K562 (cell line): ENCODE data around the gene LIX1L. TPM values are rescaled to one million over a fixed set of nuclear protein-coding genes. Genes with fewer than 3 reads are reported as not detected.

Experiments
- ATF4 ChIP-seq: fragments of 450-650 bp; formaldehyde crosslinking; IDR thresholded peaks from 2 replicates; pipeline ENCODE4 v1.4.0; 2022; ENCODE audit warnings: mild to moderate bottlenecking, moderate library complexity
- CBFA2T3 ChIP-seq: fragments of 450-650 bp; IDR thresholded peaks from 2 replicates; pipeline ENCODE4 v1.6.1; 2017
- COPS2 ChIP-seq: fragments of 450-650 bp; conservative IDR thresholded peaks from 2 replicates; pipeline ENCODE4 v1.6.1; 2016; ENCODE audit warnings: mild to moderate bottlenecking, moderate library complexity
- CUX1 ChIP-seq: fragments of 200-800 bp; sonication (Bioruptor generic); IDR thresholded peaks from 2 replicates; pipeline ENCODE4 v1.6.1; 2016; ENCODE audit warnings: missing genetic modification characterization, missing compliant biosample characterization
- FIP1L1 ChIP-seq: fragments of 200-400 bp; formaldehyde crosslinking; IDR thresholded peaks from 2 replicates; pipeline ENCODE4 v1.6.1; 2018; ENCODE audit warnings: mild to moderate bottlenecking, low read depth, low read length; ENCODE audit not compliant: poor library complexity, severe bottlenecking
- HMG20A ChIP-seq: fragments of 450-650 bp; formaldehyde crosslinking; conservative IDR thresholded peaks from 2 replicates; pipeline ENCODE4 v1.4.0; 2020; ENCODE audit warnings: mild to moderate bottlenecking, mixed read lengths
- KAT8 ChIP-seq: fragments of 450-650 bp; IDR thresholded peaks from 2 replicates; pipeline ENCODE4 v1.6.1; 2016; ENCODE audit warnings: low read depth, mild to moderate bottlenecking
- KLF10 ChIP-seq: fragments of 250-450 bp; sonication (Bioruptor Pico); IDR thresholded peaks from 2 replicates; pipeline ENCODE4 v1.6.1; 2021; ENCODE audit warnings: matching md5 sums
- MTA1 ChIP-seq: fragments of 450-650 bp; IDR thresholded peaks from 2 replicates; pipeline ENCODE4 v1.6.1; 2017; ENCODE audit warnings: borderline replicate concordance
- MTA3 ChIP-seq: fragments of 450-650 bp; formaldehyde crosslinking; IDR thresholded peaks from 2 replicates; pipeline ENCODE4 v1.6.1; 2017; ENCODE audit warnings: mild to moderate bottlenecking, borderline replicate concordance
- PYGO2 ChIP-seq: fragments of 450-650 bp; IDR thresholded peaks from 2 replicates; pipeline ENCODE4 v1.6.1; 2016; ENCODE audit warnings: mild to moderate bottlenecking, missing genetic modification characterization, moderate library complexity, missing compliant biosample characterization
- RHOXF2B ChIP-seq: fragments of 250-450 bp; sonication (Bioruptor Pico); conservative IDR thresholded peaks from 2 replicates; pipeline ENCODE4 v1.5.1; 2021
- RNF2 ChIP-seq: sonication (generic); IDR thresholded peaks from 2 replicates; pipeline ENCODE4 v1.6.1; 2016
- TFE3 ChIP-seq: fragments of 450-650 bp; formaldehyde crosslinking; IDR thresholded peaks from 2 replicates; pipeline ENCODE4 v1.4.0; 2020; ENCODE audit warnings: mild to moderate bottlenecking, mixed read lengths
- U2AF2 ChIP-seq: fragments of 200-400 bp; formaldehyde crosslinking; optimal IDR thresholded peaks from 2 replicates; pipeline ENCODE3; 2017; ENCODE audit warnings: low read depth, mild to moderate bottlenecking, low read length
- ZBTB33 ChIP-seq: sonication (generic); formaldehyde crosslinking; IDR thresholded peaks from 2 replicates; pipeline ENCODE4 v1.8.1; 2023; ENCODE audit warnings: mild to moderate bottlenecking, missing genetic modification reagents
- ZFP30 ChIP-seq: fragments of 250-450 bp; sonication (Bioruptor Pico); IDR thresholded peaks from 2 replicates; pipeline ENCODE4 v1.8.0; 2022; ENCODE audit warnings: moderate library complexity, mild to moderate bottlenecking, inconsistent platforms, borderline replicate concordance
- ZNF165 ChIP-seq: fragments of 250-450 bp; sonication (Bioruptor Pico); IDR thresholded peaks from 2 replicates; pipeline ENCODE4 v1.4.0; 2020; ENCODE audit warnings: borderline replicate concordance
- ZNF197 ChIP-seq: fragments of 200-800 bp; sonication (Bioruptor generic); IDR thresholded peaks from 2 replicates; pipeline ENCODE4 v1.6.1; 2016; ENCODE audit warnings: low read depth, missing genetic modification characterization, missing compliant biosample characterization
- ZNF583 ChIP-seq: fragments of 250-450 bp; sonication (Bioruptor Pico); IDR thresholded peaks from 2 replicates; pipeline ENCODE4 v1.4.0; 2020
- polyA plus RNA-seq, 8 experiments: library from polyadenylated mRNA; depleted of rRNA in 4 of 8; stranded (reverse) in 5 of 8; unstranded in 3 of 8; fragments of >200 nt; fragmentation: Nextera tagmentation in 2 of 8; fragmentation: Illumina TruSeq in 1 of 8; extraction: Ambion mirVana in 2 of 8; extraction: Trizol in 1 of 8; gene quantifications; 2 replicates each; pipeline versions ENCODE4 v1.2.1 to v1.2.3, GENCODE V29; 2011 to 2014; ENCODE audit warnings: inconsistent platforms in 1 of 8, missing spikeins in 1 of 8
- total RNA-seq, 7 experiments: library from RNA; depleted of rRNA in 6 of 7; stranded (reverse); fragments of >200 nt in 6 of 7; fragmentation: Illumina TruSeq in 2 of 7; extraction: Trizol in 2 of 7; gene quantifications; 2 replicates each; pipeline versions ENCODE4 v1.2.1 to v1.2.3, GENCODE V29; 2011 to 2021; ENCODE audit warnings: low replicate concordance in 1 of 7

Gene LIX1L
- total and polyA plus RNA-seq, 9 of the 15 experiments (the other 6 are each of a cell fraction or from before 2014, with no cell fraction given): 4.6 to 26.5 (median 12.5) TPM

- TF ChIP-seq MTA3: peak; percentile 75; the same call in 1 of the 2 replicates
- TF ChIP-seq ZBTB33: no peak
- peak; percentile 99 for TF ChIP-seq RHOXF2B (CRISPR knock-in tag)
- peak; percentile 94 for TF ChIP-seq KLF10 (CRISPR knock-in tag)
- no peak for TF ChIP-seq RNF2
- no peak for TF ChIP-seq ZNF197
- TF ChIP-seq HMG20A (CRISPR knock-in tag): peak; percentile 80
- TF ChIP-seq ZNF583: no peak
- peak; percentile 54; the same call in 1 of the 2 replicates for TF ChIP-seq TFE3 (CRISPR knock-in tag)
- no peak for TF ChIP-seq COPS2
- TF ChIP-seq KAT8: no peak
- no peak for TF ChIP-seq CBFA2T3
- no peak for TF ChIP-seq ZNF165
- TF ChIP-seq ATF4: peak; percentile 89
- no peak for TF ChIP-seq PYGO2 (tag)
- TF ChIP-seq FIP1L1: peak; percentile 30
- no peak for TF ChIP-seq U2AF2
- TF ChIP-seq ZFP30 (CRISPR knock-in tag): no peak; the same call in 1 of the 2 replicates
- no peak; the same call in 1 of the 2 replicates for TF ChIP-seq CUX1 (CRISPR knock-in tag)
- no peak for TF ChIP-seq MTA1
Measured at GRCh38 chr1:145991735-145992412, 34.1 kb upstream of the LIX1L start (continued).
